Neural progenitor cell (in vitro differentiated cells): ENCODE data around the gene PEBP1. TPM values are rescaled to one million over a fixed set of nuclear protein-coding genes. Genes with fewer than 3 reads are reported as not detected.

Source experiments
- DNase-seq: peaks from one replicate; pipeline ENCODE4 v3.0.0-alpha.2; 2016; ENCODE audit warnings: low spot score
- H2AFZ ChIP-seq: fragments of 200-600 bp; sonication (generic); replicated peaks from 2 replicates; pipeline ENCODE4 v1.6.1; 2016; ENCODE audit warnings: antibody characterized with exemption
- H3F3A ChIP-seq: fragments of 200-600 bp; sonication (generic); 2 replicates; pipeline ENCODE4 v1.6.1; 2016; ENCODE audit warnings: antibody characterized with exemption, low read depth
- H3K27ac ChIP-seq: fragments of 200-600 bp; sonication (generic); 2 replicates; pipeline ENCODE4 v1.5.1; 2016; ENCODE audit warnings: mild to moderate bottlenecking
- H3K27me3 ChIP-seq: fragments of 200-600 bp; sonication (generic); 2 replicates; pipeline ENCODE4 v1.6.1; 2016; ENCODE audit warnings: mild to moderate bottlenecking, moderate library complexity
- H3K36me3 ChIP-seq: fragments of 200-600 bp; sonication (generic); 2 replicates; pipeline ENCODE4 v1.5.1; 2016
- H3K4me1 ChIP-seq: fragments of 200-600 bp; sonication (generic); 2 replicates; pipeline ENCODE4 v1.6.1; 2016; ENCODE audit warnings: mixed run types
- H3K4me2 ChIP-seq: fragments of 200-600 bp; sonication (generic); 2 replicates; pipeline ENCODE4 v1.6.1; 2016
- H3K4me3 ChIP-seq: fragments of 200-600 bp; sonication (generic); 2 replicates; pipeline ENCODE4 v1.5.1; 2016
- H3K79me2 ChIP-seq: fragments of 200-600 bp; sonication (generic); 2 replicates; pipeline ENCODE4 v1.6.1; 2016; ENCODE audit warnings: low read depth
- H3K9ac ChIP-seq: fragments of 200-600 bp; sonication (generic); 2 replicates; pipeline ENCODE4 v1.6.1; 2016
- H3K9me3 ChIP-seq: fragments of 200-600 bp; sonication (generic); 2 replicates; pipeline ENCODE4 v1.5.1; 2016; ENCODE audit warnings: low read depth
- H4K20me1 ChIP-seq: fragments of 200-600 bp; sonication (generic); 2 replicates; pipeline ENCODE4 v1.6.1; 2016; ENCODE audit warnings: low read depth
- H3K27ac Mint-ChIP-seq: 3 replicates; pipeline ENCODE4 v1.8.0; 2021; ENCODE audit warnings: mixed read lengths
- H3K27me3 Mint-ChIP-seq: 2 replicates; pipeline ENCODE4 v1.8.0; 2022; ENCODE audit warnings: low read depth, mild to moderate bottlenecking, inconsistent platforms, moderate library complexity, mixed read lengths; ENCODE audit not compliant: insufficient read depth
- H3K36me3 Mint-ChIP-seq: 3 replicates; pipeline ENCODE4 v1.8.0; 2021; ENCODE audit warnings: mixed read lengths
- H3K4me1 Mint-ChIP-seq: 3 replicates; pipeline ENCODE4 v1.8.0; 2021; ENCODE audit warnings: mixed read lengths
- H3K4me3 Mint-ChIP-seq: 3 replicates; pipeline ENCODE4 v1.8.0; 2021; ENCODE audit warnings: mild to moderate bottlenecking, moderate library complexity, mixed read lengths
- H3K9me3 Mint-ChIP-seq: 3 replicates; pipeline ENCODE4 v1.8.0; 2020; ENCODE audit warnings: mixed read lengths
- EZH2 ChIP-seq: fragments of 200-600 bp; sonication (generic); IDR thresholded peaks from 2 replicates; pipeline ENCODE4 v1.6.1; 2017; ENCODE audit warnings: antibody characterized with exemption, mild to moderate bottlenecking, moderate library complexity
- EZH2phosphoT487 ChIP-seq: fragments of 200-600 bp; sonication (generic); IDR thresholded peaks from 2 replicates; pipeline ENCODE4 v1.6.1; 2017; ENCODE audit warnings: antibody characterized with exemption
- total RNA-seq: library from RNA; depleted of rRNA; stranded (reverse); fragments of >200 nt; gene quantifications from 2 replicates; pipeline ENCODE4 v1.2.3, GENCODE V29; 2015; ENCODE audit warnings: low replicate concordance
- TF ChIP-seq, protein P1 (sequence below): fragments of 200-600 bp; sonication (generic); IDR thresholded peaks from 2 replicates; pipeline ENCODE4 v1.5.1; 2017; ENCODE audit warnings: antibody characterized with exemption, mild to moderate bottlenecking

Gene PEBP1
- total RNA-seq, 1 donor from 2014 or later = 266 TPM

DNA sequence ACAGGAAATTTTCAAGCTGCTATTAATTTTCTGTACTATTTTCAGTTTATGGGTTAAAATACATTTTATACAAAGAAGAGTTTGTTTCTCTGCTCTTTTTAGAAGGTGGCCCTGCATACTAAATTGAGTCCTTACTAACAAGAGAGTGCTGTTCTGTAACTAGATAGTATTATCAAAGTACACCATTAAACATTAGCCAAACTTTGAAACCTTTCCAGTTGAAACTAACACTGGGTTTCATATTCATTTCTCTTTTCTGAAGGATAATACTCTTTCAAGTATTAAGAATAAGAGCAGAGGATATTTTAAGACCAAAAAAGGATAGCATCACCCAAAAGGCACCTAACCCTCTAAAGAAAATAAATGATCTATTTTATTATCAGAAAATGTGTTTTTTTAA, 47.2 kb downstream of the PEBP1 start:
- no peaks in the 10 kb centered on the region for H3F3A ChIP-seq

DNA sequence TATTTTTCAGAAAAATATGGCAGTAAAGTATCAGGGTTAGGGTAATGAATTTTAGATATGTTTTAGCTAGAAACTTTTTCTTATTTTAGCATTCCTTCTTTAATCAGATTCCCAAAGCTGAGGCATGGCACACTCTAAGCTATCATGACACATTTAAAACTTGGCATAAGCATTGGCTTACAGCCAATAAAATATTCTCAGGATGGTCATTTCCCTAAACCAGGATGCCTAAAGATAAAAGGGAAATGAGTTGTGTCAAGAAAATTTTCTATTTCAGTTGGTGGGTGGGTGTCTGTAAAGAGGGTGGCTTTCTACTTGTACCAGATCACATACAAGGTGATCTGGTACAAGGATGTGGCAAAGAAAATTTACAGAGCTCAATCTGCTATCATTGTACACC, 47.8 kb downstream of the PEBP1 start:
- Mint-ChIP-seq H3K36me3 (peaks cover 7% of the 10 kb centered on the region), H3K27ac (no peak overlapping the region), H3K9me3 (no peaks in the 10 kb centered on the region), H3K27me3 (peaks cover 2% of the 10 kb centered on the region), H3K4me1 (peaks cover 17% of the 10 kb centered on the region), H3K4me3 (no peak overlapping the region)
- no peak overlapping the region for H3K4me3 ChIP-seq
- no peaks in the 10 kb centered on the region for H3K36me3 ChIP-seq
- no peaks in the 10 kb centered on the region for H4K20me1 ChIP-seq
- no peak overlapping the region for H3K9ac ChIP-seq
- no peaks in the 10 kb centered on the region for H3K27me3 ChIP-seq
- H2AFZ ChIP-seq = no peak overlapping the region
- no peaks in the 10 kb centered on the region for H3K79me2 ChIP-seq
- H3K9me3 ChIP-seq = no peaks in the 10 kb centered on the region
- DNase-seq = no peak
- H3K27ac ChIP-seq = no peak overlapping the region
- no peaks in the 10 kb centered on the region for H3F3A ChIP-seq
- H3K4me2 ChIP-seq = no peak overlapping the region
- no peaks in the 10 kb centered on the region for H3K4me1 ChIP-seq
- TF ChIP-seq, protein P1, sequence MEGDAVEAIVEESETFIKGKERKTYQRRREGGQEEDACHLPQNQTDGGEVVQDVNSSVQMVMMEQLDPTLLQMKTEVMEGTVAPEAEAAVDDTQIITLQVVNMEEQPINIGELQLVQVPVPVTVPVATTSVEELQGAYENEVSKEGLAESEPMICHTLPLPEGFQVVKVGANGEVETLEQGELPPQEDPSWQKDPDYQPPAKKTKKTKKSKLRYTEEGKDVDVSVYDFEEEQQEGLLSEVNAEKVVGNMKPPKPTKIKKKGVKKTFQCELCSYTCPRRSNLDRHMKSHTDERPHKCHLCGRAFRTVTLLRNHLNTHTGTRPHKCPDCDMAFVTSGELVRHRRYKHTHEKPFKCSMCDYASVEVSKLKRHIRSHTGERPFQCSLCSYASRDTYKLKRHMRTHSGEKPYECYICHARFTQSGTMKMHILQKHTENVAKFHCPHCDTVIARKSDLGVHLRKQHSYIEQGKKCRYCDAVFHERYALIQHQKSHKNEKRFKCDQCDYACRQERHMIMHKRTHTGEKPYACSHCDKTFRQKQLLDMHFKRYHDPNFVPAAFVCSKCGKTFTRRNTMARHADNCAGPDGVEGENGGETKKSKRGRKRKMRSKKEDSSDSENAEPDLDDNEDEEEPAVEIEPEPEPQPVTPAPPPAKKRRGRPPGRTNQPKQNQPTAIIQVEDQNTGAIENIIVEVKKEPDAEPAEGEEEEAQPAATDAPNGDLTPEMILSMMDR = no peak
- TF ChIP-seq EZH2 (no peak), EZH2phosphoT487 (no peak)

More for the DNA sequence above, 47.2 kb downstream of the PEBP1 start:
- H3K4me3 ChIP-seq = no peak overlapping the region
- H3K4me2 ChIP-seq = no peak overlapping the region
- H3K9ac ChIP-seq = no peak overlapping the region
- Mint-ChIP-seq H3K4me1 (peaks cover 11% of the 10 kb centered on the region), H3K36me3 (peaks cover 7% of the 10 kb centered on the region), H3K27me3 (peaks cover 2% of the 10 kb centered on the region), H3K4me3 (no peak overlapping the region), H3K9me3 (no peaks in the 10 kb centered on the region), H3K27ac (no peak overlapping the region)
- TF ChIP-seq, protein P1 = no peak
- TF ChIP-seq EZH2 (no peak), EZH2phosphoT487 (no peak)
- no peaks in the 10 kb centered on the region for H3K36me3 ChIP-seq
- no peaks in the 10 kb centered on the region for H3K27me3 ChIP-seq
- no peak for DNase-seq
- no peaks in the 10 kb centered on the region for H3K4me1 ChIP-seq
- H3K79me2 ChIP-seq = no peaks in the 10 kb centered on the region
- H3K9me3 ChIP-seq = no peaks in the 10 kb centered on the region
- no peak overlapping the region for H2AFZ ChIP-seq
- no peak overlapping the region for H3K27ac ChIP-seq
- no peaks in the 10 kb centered on the region for H4K20me1 ChIP-seq

DNA sequence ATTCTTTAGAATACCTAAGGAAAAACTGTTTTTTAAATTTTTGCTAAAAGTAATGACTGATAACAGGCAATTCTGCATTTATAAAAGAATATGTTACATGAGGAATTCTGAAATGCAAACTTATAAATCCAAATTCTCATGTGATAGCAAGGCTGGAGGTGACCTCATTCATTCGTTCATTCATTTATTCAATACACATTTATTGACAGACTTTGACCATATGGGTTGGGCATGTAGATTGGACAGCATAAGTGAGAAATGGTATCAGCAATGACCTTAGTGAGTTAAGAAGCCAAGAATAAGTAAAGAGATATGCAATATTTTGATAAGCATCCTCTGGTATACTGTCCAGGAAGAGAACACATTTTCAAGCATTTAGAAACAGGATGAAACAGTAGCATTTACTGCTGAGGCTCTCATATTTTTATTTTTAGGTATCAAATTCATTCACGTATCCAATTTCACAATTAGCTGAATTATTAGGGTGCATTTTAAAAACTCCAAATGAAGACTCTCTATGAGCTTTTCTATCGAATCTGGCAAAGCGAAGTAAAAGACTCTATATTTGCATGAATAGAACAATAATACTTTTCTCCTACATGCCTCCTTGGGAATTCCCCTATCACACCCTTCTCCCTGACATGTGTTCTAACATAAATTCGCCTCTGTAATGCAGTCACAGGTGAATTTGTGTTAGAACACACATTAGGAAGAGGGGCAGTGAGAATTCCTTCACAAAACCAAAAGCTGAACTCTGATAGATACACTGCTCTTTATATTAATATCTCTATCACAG, 49.9 kb downstream of the PEBP1 start:
- Histone ChIP-seq H3K27ac (no peak overlapping the region), H3K9me3 (no peaks in the 10 kb centered on the region), H3K79me2 (no peaks in the 10 kb centered on the region), H3K4me2 (no peak overlapping the region), H4K20me1 (no peaks in the 10 kb centered on the region), H3K4me3 (no peak overlapping the region), H2AFZ (no peak overlapping the region), H3F3A (peaks cover 13% of the 10 kb centered on the region), H3K36me3 (no peaks in the 10 kb centered on the region), H3K9ac (no peak overlapping the region), H3K4me1 (peaks cover 17% of the 10 kb centered on the region), H3K27me3 (no peaks in the 10 kb centered on the region)
- H3K27me3 Mint-ChIP-seq = peaks cover 2% of the 10 kb centered on the region
- no peak for DNase-seq
- H3K27ac Mint-ChIP-seq = no peak overlapping the region
- H3K4me1 Mint-ChIP-seq = peaks cover 36% of the 10 kb centered on the region
- H3K4me3 Mint-ChIP-seq = no peak overlapping the region
- no peaks in the 10 kb centered on the region for H3K36me3 Mint-ChIP-seq
- H3K9me3 Mint-ChIP-seq = no peaks in the 10 kb centered on the region
- TF ChIP-seq EZH2 (no peak), EZH2phosphoT487 (no peak)
- TF ChIP-seq, protein P1 = no peak
